ENCODE measurements around the gene SWI5. TPM values are rescaled to one million over a fixed set of nuclear protein-coding genes. Genes with fewer than 3 reads are reported as not detected.
A peak's percentile ranks its signal among the peaks of the same experiment; 100 is the strongest.

The SWI5 gene
- total RNA-seq, 1 experiment from 2014 or later: 25.9 TPM

GRCh38 chr9:128304136-128304970 lies 28.3 kb downstream of the SWI5 start:
- no peak for DNase-seq (ENCODE audit: low spot score)
- in situ Hi-C loops (cut with HindIII; ENCODE audit: low sequenced_read_pairs): no loop called here

- in situ Hi-C loops (cut with HindIII; ENCODE audit: low sequenced_read_pairs): no loop called here
- DNase-seq (ENCODE audit: low spot score): no peak
Measured at GRCh38 chr9:128304971-128305288, 28.9 kb downstream of the SWI5 start.

GRCh38 chr9:128309551-128309950 lies 33.5 kb downstream of the SWI5 start:
- in situ Hi-C loops (cut with HindIII; ENCODE audit: low sequenced_read_pairs): no loop called here
- no peak for DNase-seq (ENCODE audit: low spot score)

GRCh38 chr9:128310461-128310860 lies 34.4 kb downstream of the SWI5 start:
- in situ Hi-C loops (cut with HindIII; ENCODE audit: low sequenced_read_pairs): no loop called here
- peak; percentile 73 for DNase-seq (ENCODE audit: low spot score)

- no peak for DNase-seq (ENCODE audit: low spot score)
- in situ Hi-C loops (cut with HindIII; ENCODE audit: low sequenced_read_pairs): no loop called here
Measured at GRCh38 chr9:128314697-128315096, 38.6 kb downstream of the SWI5 start.

- no peak for DNase-seq (ENCODE audit: low spot score)
- in situ Hi-C loops (cut with HindIII; ENCODE audit: low sequenced_read_pairs): no loop called here
Measured at GRCh38 chr9:128316421-128316820, 40.3 kb downstream of the SWI5 start.

GRCh38 chr9:128317629-128318028 lies 41.6 kb downstream of the SWI5 start:
- no peak for DNase-seq (ENCODE audit: low spot score)
- in situ Hi-C loops (cut with HindIII; ENCODE audit: low sequenced_read_pairs): no loop called here

GRCh38 chr9:128321343-128321742 lies 45.3 kb downstream of the SWI5 start:
- in situ Hi-C loops (cut with HindIII; ENCODE audit: low sequenced_read_pairs): no loop called here
- DNase-seq (ENCODE audit: low spot score): no peak

GRCh38 chr9:128321879-128322403 lies 45.9 kb downstream of the SWI5 start:
- in situ Hi-C loops (cut with HindIII; ENCODE audit: low sequenced_read_pairs): no loop called here
- DNase-seq (ENCODE audit: low spot score): no peak

GRCh38 chr9:128322404-128323211 lies 46.5 kb downstream of the SWI5 start, which contains the start of the genes COQ4 and TRUB2:
Gene COQ4, plus strand, starts transcription at chr9:128322839. Its CDS starts 20 bp downstream, at chr9:128322859.
Gene TRUB2, minus strand, starts transcription at chr9:128322447. Its CDS starts 39 bp downstream, at chr9:128322408.
- peak; percentile 96 for DNase-seq (ENCODE audit: low spot score)
- in situ Hi-C loops (cut with HindIII; ENCODE audit: low sequenced_read_pairs): no loop called here

GRCh38 chr9:128323212-128323730 lies 47.2 kb downstream of the SWI5 start:
- in situ Hi-C loops (cut with HindIII; ENCODE audit: low sequenced_read_pairs): no loop called here
- no peak for DNase-seq (ENCODE audit: low spot score)

GRCh38 chr9:128323791-128324190 lies 47.7 kb downstream of the SWI5 start:
- no peak for DNase-seq (ENCODE audit: low spot score)
- in situ Hi-C loops (cut with HindIII; ENCODE audit: low sequenced_read_pairs): no loop called here

GRCh38 chr9:128324401-128324800 lies 48.3 kb downstream of the SWI5 start:
- DNase-seq (ENCODE audit: low spot score): no peak

GRCh38 chr9:128325629-128326028 lies 49.6 kb downstream of the SWI5 start:
- DNase-seq (ENCODE audit: low spot score): no peak
- in situ Hi-C loops (cut with HindIII; ENCODE audit: low sequenced_read_pairs): no loop called here

More at GRCh38 chr9:128324401-128324800, 48.3 kb downstream of the SWI5 start:
- in situ Hi-C loops (cut with HindIII; ENCODE audit: low sequenced_read_pairs): no loop called here

GRCh38 chr9:128333451-128333869 lies 57.4 kb downstream of the SWI5 start:
- in situ Hi-C loops (cut with HindIII; ENCODE audit: low sequenced_read_pairs): no loop called here

GRCh38 chr9:128335161-128335560 lies 59.1 kb downstream of the SWI5 start:
- no peak for DNase-seq (ENCODE audit: low spot score)

More at GRCh38 chr9:128333451-128333869, 57.4 kb downstream of the SWI5 start:
- DNase-seq (ENCODE audit: low spot score): no peak

GRCh38 chr9:128335914-128336313 lies 59.8 kb downstream of the SWI5 start:
- no peak for DNase-seq (ENCODE audit: low spot score)
- in situ Hi-C loops (cut with HindIII; ENCODE audit: low sequenced_read_pairs): no loop called here

More at GRCh38 chr9:128335161-128335560, 59.1 kb downstream of the SWI5 start:
- in situ Hi-C loops (cut with HindIII; ENCODE audit: low sequenced_read_pairs): no loop called here

- no peak for DNase-seq (ENCODE audit: low spot score)
- in situ Hi-C loops (cut with HindIII; ENCODE audit: low sequenced_read_pairs): no loop called here
Measured at GRCh38 chr9:128337936-128338335, 61.9 kb downstream of the SWI5 start.
